ENCODE results near the gene APPL2. TPM values are rescaled to one million over a fixed set of nuclear protein-coding genes. Genes with fewer than 3 reads are reported as not detected.

Gene APPL2
- total RNA-seq, 1 donor from 2014 or later: 37.5 TPM

GRCh38 chr12:105214148-105214547 is 21.8 kb downstream of the APPL2 start:
- H3K4me3 ChIP-seq: no peak overlapping the region
- H3K4me2 ChIP-seq: no peak overlapping the region
- Mint-ChIP-seq H3K4me1 (peaks cover 4% of the 10 kb centered on the region), H3K4me3 (no peak overlapping the region), H3K36me3 (peaks cover 32% of the 10 kb centered on the region), H3K9me3 (no peaks in the 10 kb centered on the region), H3K27ac (no peak overlapping the region), H3K27me3 (ENCODE audit: insufficient read depth, low read depth) (no peaks in the 10 kb centered on the region)
- H3F3A ChIP-seq (ENCODE audit: low read depth): no peaks in the 10 kb centered on the region
- H3K27ac ChIP-seq: no peak overlapping the region
- H2AFZ ChIP-seq (replicated peaks): no peak overlapping the region
- peaks cover 6% of the 10 kb centered on the region for H4K20me1 ChIP-seq (ENCODE audit: low read depth)
- no peaks in the 10 kb centered on the region for H3K27me3 ChIP-seq
- TF ChIP-seq EZH2phosphoT487 (IDR thresholded peaks at IDR 0.05): no peak
- no peak for TF ChIP-seq EZH2 (IDR thresholded peaks at IDR 0.05)
- TF ChIP-seq CTCF (IDR thresholded peaks at IDR 0.05): no peak
- peaks cover 4% of the 10 kb centered on the region for H3K4me1 ChIP-seq
- peaks cover 11% of the 10 kb centered on the region for H3K36me3 ChIP-seq
- no peak for DNase-seq (ENCODE audit: low spot score)
- no peak overlapping the region for H3K9ac ChIP-seq
- H3K9me3 ChIP-seq (ENCODE audit: low read depth): no peaks in the 10 kb centered on the region
- H3K79me2 ChIP-seq (ENCODE audit: low read depth): no peaks in the 10 kb centered on the region

DNA sequence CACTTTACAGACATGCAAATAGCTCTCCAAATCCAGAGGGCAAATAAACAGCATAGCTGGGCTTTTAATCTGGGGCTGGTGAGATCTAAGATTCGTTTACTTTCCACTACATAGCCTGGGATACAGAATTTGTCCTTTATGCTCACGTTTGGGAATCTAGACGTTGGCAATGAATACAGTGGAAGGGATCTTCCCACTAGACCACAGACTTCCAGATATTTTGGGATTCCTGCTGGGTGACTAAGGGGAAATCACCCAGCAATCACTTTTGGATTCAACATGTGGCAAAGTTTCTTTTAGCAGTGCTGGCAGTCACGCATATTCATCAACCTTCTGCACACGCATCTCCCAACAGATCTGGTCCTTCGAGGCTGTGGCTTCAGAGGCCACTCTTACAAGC is 23.5 kb downstream of the APPL2 start:
- Histone ChIP-seq H4K20me1 (ENCODE audit: low read depth) (no peaks in the 10 kb centered on the region), H2AFZ (replicated peaks) (no peak overlapping the region), H3K27ac (no peak overlapping the region), H3K4me3 (no peak overlapping the region), H3K4me1 (peaks cover 4% of the 10 kb centered on the region), H3K9me3 (ENCODE audit: low read depth) (no peaks in the 10 kb centered on the region), H3K9ac (no peak overlapping the region), H3F3A (ENCODE audit: low read depth) (no peaks in the 10 kb centered on the region), H3K4me2 (no peak overlapping the region), H3K27me3 (no peaks in the 10 kb centered on the region), H3K36me3 (peaks cover 9% of the 10 kb centered on the region), H3K79me2 (ENCODE audit: low read depth) (no peaks in the 10 kb centered on the region)
- Mint-ChIP-seq H3K36me3 (peaks cover 36% of the 10 kb centered on the region), H3K27me3 (ENCODE audit: insufficient read depth, low read depth) (no peaks in the 10 kb centered on the region), H3K4me1 (peaks cover 4% of the 10 kb centered on the region), H3K9me3 (no peaks in the 10 kb centered on the region), H3K4me3 (no peak overlapping the region), H3K27ac (no peak overlapping the region)
- TF ChIP-seq CTCF (IDR thresholded peaks at IDR 0.05): no peak
- TF ChIP-seq EZH2phosphoT487 (IDR thresholded peaks at IDR 0.05): no peak
- no peak for TF ChIP-seq EZH2 (IDR thresholded peaks at IDR 0.05)
- DNase-seq (ENCODE audit: low spot score): no peak

DNA sequence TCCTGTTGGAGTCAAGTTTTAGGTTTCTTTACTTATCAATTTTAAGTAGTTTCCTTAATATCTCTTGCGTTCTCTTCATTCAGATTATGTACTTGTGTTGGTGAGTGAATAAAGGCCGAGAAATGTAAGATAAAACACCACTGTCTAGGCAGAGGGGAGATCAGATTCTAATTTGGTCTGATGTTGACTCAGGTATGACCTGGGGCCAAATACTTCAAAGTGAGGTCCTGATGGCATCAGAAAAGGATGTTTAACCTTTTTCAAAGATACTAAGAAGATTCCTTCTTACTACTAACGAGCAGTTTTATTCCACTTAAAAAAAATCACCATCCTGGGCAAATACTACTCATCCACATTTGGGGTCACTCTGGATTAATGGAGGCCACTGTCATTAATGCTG is 26.9 kb downstream of the APPL2 start:
- H3K27me3 Mint-ChIP-seq (ENCODE audit: insufficient read depth, low read depth): no peaks in the 10 kb centered on the region
- H3K4me1 Mint-ChIP-seq: peaks cover under 1% of the 10 kb centered on the region
- no peak overlapping the region for H3K9ac ChIP-seq
- no peaks in the 10 kb centered on the region for H3K79me2 ChIP-seq (ENCODE audit: low read depth)
- no peak overlapping the region for H3K4me3 ChIP-seq
- H3K4me2 ChIP-seq: no peak overlapping the region
- no peak overlapping the region for H2AFZ ChIP-seq (replicated peaks)
- no peaks in the 10 kb centered on the region for H3K9me3 ChIP-seq (ENCODE audit: low read depth)
- H4K20me1 ChIP-seq (ENCODE audit: low read depth): no peaks in the 10 kb centered on the region
- H3K27ac ChIP-seq: no peak overlapping the region
- H3K4me3 Mint-ChIP-seq: no peak overlapping the region
- H3K36me3 Mint-ChIP-seq: peaks cover 39% of the 10 kb centered on the region
- no peak overlapping the region for H3K27ac Mint-ChIP-seq
- no peaks in the 10 kb centered on the region for H3K27me3 ChIP-seq
- DNase-seq (ENCODE audit: low spot score): no peak
- H3K36me3 ChIP-seq: no peaks in the 10 kb centered on the region
- no peaks in the 10 kb centered on the region for H3K9me3 Mint-ChIP-seq
- H3K4me1 ChIP-seq: no peaks in the 10 kb centered on the region
- no peaks in the 10 kb centered on the region for H3F3A ChIP-seq (ENCODE audit: low read depth)
- TF ChIP-seq EZH2phosphoT487 (IDR thresholded peaks at IDR 0.05) (no peak), CTCF (IDR thresholded peaks at IDR 0.05) (no peak), EZH2 (IDR thresholded peaks at IDR 0.05) (no peak)

Data from neural progenitor cell (in vitro differentiated cells).